Muscle of leg (tissue), 11 donors: ENCODE measurements around the gene SLC16A13. TPM values are rescaled to one million over a fixed set of nuclear protein-coding genes. Genes with fewer than 3 reads are reported as not detected.

Experiments used
- DNase-seq: peaks from one replicate; pipeline ENCODE4 v3.0.0; 2013
- H3K27ac ChIP-seq: one replicate; pipeline ENCODE4 v1.5.1; 2013; ENCODE audit warnings: mild to moderate bottlenecking, low read length, control low read depth
- H3K27me3 ChIP-seq: one replicate; pipeline ENCODE4 v1.6.1; 2013; ENCODE audit warnings: low read length; ENCODE audit not compliant: control insufficient read depth, insufficient read depth
- H3K36me3 ChIP-seq: one replicate; pipeline ENCODE4 v1.6.1; 2013; ENCODE audit warnings: low read length; ENCODE audit not compliant: control insufficient read depth, insufficient read depth
- H3K4me1 ChIP-seq: one replicate; pipeline ENCODE4 v1.6.1; 2013; ENCODE audit warnings: low read length; ENCODE audit not compliant: control insufficient read depth, insufficient read depth
- H3K4me3 ChIP-seq: one replicate; pipeline ENCODE4 v1.5.1; 2013; ENCODE audit warnings: low read length, control low read depth
- H3K9me3 ChIP-seq: replicated peaks from 2 replicates; pipeline ENCODE4 v1.6.1; 2013; ENCODE audit warnings: low read depth, low read length; ENCODE audit not compliant: control insufficient read depth
- WGBS: methylation state at CpG from one replicate; pipeline ENCODE4 v1.1.5; 2013; ENCODE audit warnings: missing lambda C conversion rate; ENCODE audit not compliant: insufficient coverage; 5-methylcytosine and 5-hydroxymethylcytosine counted together
- polyA plus RNA-seq, 8 donors: library from polyadenylated mRNA; unstranded; fragments of 120-200 nt; gene quantifications; one replicate each; pipeline versions ENCODE4 v1.2.1 to v1.2.3, GENCODE V29; 2013; ENCODE audit warnings: inconsistent platforms in 1 of 8, low replicate concordance in 1 of 8; ENCODE audit not compliant: insufficient read length in 8 of 8, insufficient read depth in 1 of 8
- total RNA-seq: library from RNA; stranded (reverse); fragments of 120-200 nt; gene quantifications from one replicate; pipeline ENCODE4 v1.2.4, GENCODE V29; 2013

SLC16A13 gene
- total and polyA plus RNA-seq, 9 donors = 0.18 to 2.5 (median 1.1) TPM

DNA sequence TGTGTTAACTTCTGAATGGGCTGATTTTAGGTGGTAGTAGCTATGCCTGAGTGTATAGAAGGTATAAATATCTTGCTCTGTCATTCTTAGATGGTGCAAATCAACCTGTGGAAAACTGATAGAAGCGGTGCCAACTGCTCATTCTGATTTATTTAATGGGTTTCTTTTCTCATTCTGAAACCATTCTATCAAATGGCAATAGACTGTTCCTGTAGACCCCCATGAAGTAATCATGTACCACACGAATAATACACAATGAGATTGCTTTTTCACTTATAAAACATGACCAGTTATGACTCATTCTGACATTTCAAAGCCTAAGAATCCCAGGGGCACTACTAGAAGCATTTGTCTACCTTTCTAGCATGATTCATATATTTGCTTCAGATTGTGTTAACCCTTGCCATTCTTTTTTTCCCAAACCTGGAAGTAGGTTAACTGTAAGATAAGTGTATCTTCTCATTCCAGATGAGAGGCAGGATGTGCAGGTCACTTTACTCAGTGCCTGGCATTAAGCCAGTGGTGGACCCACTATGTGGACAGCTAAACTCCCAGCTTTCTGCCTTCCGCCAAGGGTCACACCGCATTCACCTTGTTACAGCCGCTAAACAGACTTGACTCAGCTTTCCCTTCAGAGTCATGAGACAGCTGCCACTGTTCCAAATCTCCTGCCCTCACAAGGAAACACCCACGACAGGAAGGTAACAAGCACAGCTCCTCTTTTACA is 24.5 kb downstream of the SLC16A13 start:
- H3K4me3 ChIP-seq = no peak overlapping the region
- H3K9me3 ChIP-seq = no peaks in the 10 kb centered on the region
- H3K36me3 ChIP-seq = no peaks in the 10 kb centered on the region
- 64% methylated on average over 4 of the region's 6 CpGs for WGBS
- H3K27me3 ChIP-seq = no peaks in the 10 kb centered on the region
- DNase-seq = no peak
- no peak overlapping the region for H3K27ac ChIP-seq
- peaks cover 13% of the 10 kb centered on the region for H3K4me1 ChIP-seq

DNA sequence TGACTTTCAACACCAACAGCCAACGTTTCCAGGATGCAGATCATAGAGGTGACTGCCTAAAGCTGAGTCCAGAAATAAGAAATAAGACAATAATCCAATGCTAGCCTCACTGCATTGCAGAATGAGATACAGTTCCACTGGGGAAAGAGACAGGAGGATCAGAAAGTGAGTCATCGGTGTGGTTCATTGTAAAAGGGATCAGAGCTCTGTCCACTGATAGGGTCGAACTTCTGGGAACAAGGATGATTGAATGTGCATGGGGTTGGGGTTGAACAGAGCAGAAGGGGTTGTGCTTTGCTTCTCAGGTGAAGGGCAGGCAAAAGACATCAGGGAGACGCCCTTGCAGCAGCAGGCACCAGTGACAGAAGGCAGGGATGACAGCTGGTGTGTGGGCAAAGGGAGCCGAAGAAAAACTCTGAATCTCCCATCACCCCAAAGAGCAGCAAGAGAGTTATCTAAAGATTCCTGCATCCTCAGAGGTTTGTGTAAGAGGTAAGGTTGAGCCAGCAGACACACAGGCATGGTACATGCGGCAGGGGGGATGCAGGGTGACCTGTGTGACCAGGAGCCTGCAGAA is 27.8 kb downstream of the SLC16A13 start:
- peaks cover 13% of the 10 kb centered on the region for H3K4me1 ChIP-seq
- WGBS = 53% methylated on average over 3 of the region's 6 CpGs
- no peak overlapping the region for H3K27ac ChIP-seq
- H3K27me3 ChIP-seq = no peaks in the 10 kb centered on the region
- H3K4me3 ChIP-seq = no peak overlapping the region
- no peak for DNase-seq
- no peaks in the 10 kb centered on the region for H3K36me3 ChIP-seq
- peaks cover 11% of the 10 kb centered on the region for H3K9me3 ChIP-seq

- H3K4me3 ChIP-seq = no peak overlapping the region
- WGBS = 15% methylated on average over 3 of the region's 4 CpGs
- H3K27me3 ChIP-seq = no peaks in the 10 kb centered on the region
- H3K4me1 ChIP-seq = peaks cover 13% of the 10 kb centered on the region
- no peak overlapping the region for H3K27ac ChIP-seq
- peaks cover 13% of the 10 kb centered on the region for H3K9me3 ChIP-seq
- peak; percentile 52 for DNase-seq
- no peaks in the 10 kb centered on the region for H3K36me3 ChIP-seq
Measured at GRCh38 chr17:7064261-7064660, 28.4 kb downstream of the SLC16A13 start.

- no CpG with 5 or more reads among the region's 1 CpG for WGBS
- DNase-seq = no peak
- peaks cover 13% of the 10 kb centered on the region for H3K9me3 ChIP-seq
- no peak overlapping the region for H3K4me3 ChIP-seq
- H3K36me3 ChIP-seq = no peaks in the 10 kb centered on the region
- H3K4me1 ChIP-seq = peaks cover 13% of the 10 kb centered on the region
- no peaks in the 10 kb centered on the region for H3K27me3 ChIP-seq
- no peak overlapping the region for H3K27ac ChIP-seq
Measured at GRCh38 chr17:7067198-7067597, 31.4 kb downstream of the SLC16A13 start.

DNA sequence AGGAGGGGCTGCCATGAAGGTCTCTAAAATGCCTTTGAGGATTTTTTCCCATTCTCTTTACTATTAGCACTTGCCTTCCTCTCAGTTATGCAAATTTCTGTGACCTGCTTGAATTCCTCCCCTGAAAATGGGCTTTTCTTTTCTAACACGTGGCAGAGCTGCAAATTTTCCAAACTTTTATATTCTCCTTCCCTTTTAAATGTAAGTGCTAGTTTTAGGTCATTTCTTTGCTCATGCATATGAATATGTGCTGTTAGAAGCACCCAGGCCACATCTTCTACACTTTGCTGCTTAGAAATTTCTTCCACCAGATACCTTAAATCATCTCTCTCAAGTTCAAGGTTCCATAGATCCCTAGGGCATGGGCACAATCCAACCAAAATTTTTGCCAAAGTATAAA is 32.5 kb downstream of the SLC16A13 start:
- Histone ChIP-seq H3K4me1 (peaks cover 10% of the 10 kb centered on the region), H3K4me3 (no peak overlapping the region), H3K27me3 (no peaks in the 10 kb centered on the region), H3K36me3 (no peaks in the 10 kb centered on the region), H3K27ac (no peak overlapping the region), H3K9me3 (peaks cover 13% of the 10 kb centered on the region)
- no CpG with 5 or more reads among the region's 1 CpG for WGBS
- DNase-seq = no peak

- Histone ChIP-seq H3K4me1 (no peaks in the 10 kb centered on the region), H3K36me3 (no peaks in the 10 kb centered on the region), H3K27me3 (no peaks in the 10 kb centered on the region), H3K9me3 (peaks cover 13% of the 10 kb centered on the region), H3K4me3 (no peak overlapping the region), H3K27ac (no peak overlapping the region)
- WGBS = 86% methylated on average over 1 of the region's 3 CpGs
- no peak for DNase-seq
Measured at GRCh38 chr17:7070712-7071111, 34.9 kb downstream of the SLC16A13 start.

DNA sequence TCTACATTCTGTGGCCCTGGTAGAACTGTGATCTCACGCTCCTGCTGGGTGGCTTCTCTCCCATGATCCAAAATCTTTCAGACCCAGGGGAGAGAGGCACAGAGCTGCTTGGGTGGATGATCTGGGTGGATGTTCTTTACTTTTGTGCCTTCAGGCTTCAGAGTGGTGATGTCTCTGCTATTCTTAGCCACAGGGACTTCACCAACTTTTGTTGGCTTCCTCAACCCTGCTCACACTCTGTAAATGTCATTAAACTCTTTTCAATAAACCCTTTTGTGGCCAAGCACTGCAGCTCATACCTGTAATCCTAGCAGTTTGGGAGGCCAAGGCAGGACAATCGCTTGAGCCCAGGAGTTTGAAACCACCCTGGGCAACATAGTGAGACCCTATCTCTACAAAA is 36.6 kb downstream of the SLC16A13 start:
- H3K27ac ChIP-seq = no peak overlapping the region
- 67% methylated on average over 1 of the region's 2 CpGs for WGBS
- no peaks in the 10 kb centered on the region for H3K36me3 ChIP-seq
- H3K4me1 ChIP-seq = no peaks in the 10 kb centered on the region
- H3K27me3 ChIP-seq = no peaks in the 10 kb centered on the region
- peaks cover 13% of the 10 kb centered on the region for H3K9me3 ChIP-seq
- no peak overlapping the region for H3K4me3 ChIP-seq
- peak; percentile 14 for DNase-seq

DNA sequence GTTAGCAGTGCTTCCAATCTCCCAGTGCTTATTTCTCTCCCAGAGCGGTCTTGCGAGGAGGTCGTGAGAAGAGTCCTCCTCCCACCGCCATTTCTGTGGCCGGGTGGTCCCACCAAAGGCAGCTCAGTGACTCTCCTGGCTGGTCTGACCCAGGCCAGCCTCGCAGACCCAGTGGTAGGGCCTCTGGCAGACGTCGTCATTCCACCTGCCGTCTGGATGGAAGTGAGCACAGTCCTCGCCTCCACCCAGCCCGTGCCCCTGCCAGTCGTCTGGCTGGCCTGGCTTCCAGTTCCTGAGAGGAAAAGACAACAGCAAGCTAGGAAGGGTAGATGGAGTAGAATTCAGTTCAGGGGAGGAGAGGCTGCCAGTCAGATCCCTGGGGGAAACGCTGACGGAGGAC is 39.1 kb downstream of the SLC16A13 start:
- DNase-seq = no peak
- no peak overlapping the region for H3K27ac ChIP-seq
- no peak overlapping the region for H3K4me3 ChIP-seq
- no peaks in the 10 kb centered on the region for H3K36me3 ChIP-seq
- no peaks in the 10 kb centered on the region for H3K27me3 ChIP-seq
- H3K4me1 ChIP-seq = peaks cover 1% of the 10 kb centered on the region
- WGBS = 79% methylated on average over 14 of the region's 14 CpGs
- H3K9me3 ChIP-seq = no peaks in the 10 kb centered on the region

- H3K9me3 ChIP-seq = no peaks in the 10 kb centered on the region
- peaks cover 2% of the 10 kb centered on the region for H3K27me3 ChIP-seq
- no peak for DNase-seq
- H3K36me3 ChIP-seq = no peaks in the 10 kb centered on the region
- no peak overlapping the region for H3K4me3 ChIP-seq
- H3K27ac ChIP-seq = no peak overlapping the region
- 72% methylated on average over 7 of the region's 7 CpGs for WGBS
- peaks cover 9% of the 10 kb centered on the region for H3K4me1 ChIP-seq
Measured at GRCh38 chr17:7077911-7078546, 42.2 kb downstream of the SLC16A13 start.

GRCh38 chr17:7078711-7079110 is 42.9 kb downstream of the SLC16A13 start:
- H3K9me3 ChIP-seq = no peaks in the 10 kb centered on the region
- no peak overlapping the region for H3K4me3 ChIP-seq
- 84% methylated on average over 10 of the region's 10 CpGs for WGBS
- H3K36me3 ChIP-seq = no peaks in the 10 kb centered on the region
- H3K4me1 ChIP-seq = peaks cover 9% of the 10 kb centered on the region
- peaks cover 2% of the 10 kb centered on the region for H3K27me3 ChIP-seq
- no peak overlapping the region for H3K27ac ChIP-seq
- DNase-seq = no peak
